HG02943 (cell line): ENCODE measurements around the gene TTC6.

ENCODE experiments used
- ATAC-seq: cut with Tn5 transposase; IDR thresholded peaks from one replicate; pipeline ENCODE4 v1.9.1; 2021; ENCODE audit warnings: mild to moderate bottlenecking, low read depth, moderate library complexity; ENCODE audit not compliant: unreplicated experiment

TTC6 gene

DNA sequence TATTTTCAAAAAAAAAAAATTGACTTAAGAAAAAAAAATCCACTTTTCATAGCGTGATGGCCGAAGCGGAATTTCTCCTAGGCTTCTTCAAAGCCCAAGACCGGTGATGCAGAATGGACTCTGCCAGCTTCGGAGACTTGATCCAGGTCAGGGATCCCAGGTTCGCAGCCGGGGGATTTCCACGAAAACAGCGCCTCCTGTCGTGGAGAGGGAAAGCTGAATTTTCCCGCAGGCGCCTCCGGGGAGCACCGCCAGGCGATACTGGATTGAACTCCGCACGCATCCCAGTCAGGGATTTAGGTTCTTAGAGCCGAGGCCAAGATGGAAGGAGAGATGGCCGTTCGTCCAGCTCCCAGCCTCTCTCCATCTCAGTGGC is 2.1 kb downstream of the TTC6 start:
- no peak for ATAC-seq

DNA sequence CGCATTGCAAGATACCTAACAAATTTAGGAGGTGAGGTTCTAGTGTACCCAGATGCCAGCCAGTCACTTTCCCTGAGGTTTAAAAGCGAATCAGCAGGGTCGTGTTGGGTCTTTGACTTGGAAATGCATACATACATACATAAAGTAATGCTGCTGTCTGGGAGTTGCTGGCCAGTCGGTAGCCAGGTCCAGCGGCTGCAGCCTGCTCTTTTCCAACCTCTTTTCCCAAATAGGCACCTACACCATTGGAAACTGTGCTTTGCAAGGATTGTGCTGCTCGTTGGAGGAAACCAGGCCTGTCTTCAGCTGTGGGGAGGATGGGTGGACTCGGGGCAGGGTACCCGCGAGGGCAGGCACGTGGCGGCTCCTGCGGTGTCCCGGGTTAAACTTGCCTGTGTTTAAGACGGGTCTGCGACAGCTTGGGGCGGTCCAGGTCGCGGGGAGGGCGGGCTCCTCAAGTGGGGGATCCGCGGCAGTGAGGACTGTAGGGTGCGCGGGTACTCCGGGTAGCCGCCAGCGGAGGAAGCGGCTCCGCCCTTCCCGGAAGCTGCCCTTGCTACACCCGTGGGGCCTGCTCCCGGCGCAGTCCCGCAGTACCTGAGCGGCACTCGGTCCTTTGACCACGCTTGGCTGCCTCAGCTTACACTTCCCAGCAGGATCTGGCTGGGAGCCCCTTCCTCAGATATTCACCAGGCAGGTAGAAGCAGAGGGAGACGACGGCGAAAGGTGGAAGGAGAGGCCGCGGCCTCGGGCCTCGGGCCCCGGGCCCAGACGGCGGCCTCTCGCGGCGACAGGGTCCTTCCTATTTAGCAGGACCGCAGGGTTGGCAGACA is 2.7 kb downstream of the TTC6 start:
- no peak for ATAC-seq

DNA sequence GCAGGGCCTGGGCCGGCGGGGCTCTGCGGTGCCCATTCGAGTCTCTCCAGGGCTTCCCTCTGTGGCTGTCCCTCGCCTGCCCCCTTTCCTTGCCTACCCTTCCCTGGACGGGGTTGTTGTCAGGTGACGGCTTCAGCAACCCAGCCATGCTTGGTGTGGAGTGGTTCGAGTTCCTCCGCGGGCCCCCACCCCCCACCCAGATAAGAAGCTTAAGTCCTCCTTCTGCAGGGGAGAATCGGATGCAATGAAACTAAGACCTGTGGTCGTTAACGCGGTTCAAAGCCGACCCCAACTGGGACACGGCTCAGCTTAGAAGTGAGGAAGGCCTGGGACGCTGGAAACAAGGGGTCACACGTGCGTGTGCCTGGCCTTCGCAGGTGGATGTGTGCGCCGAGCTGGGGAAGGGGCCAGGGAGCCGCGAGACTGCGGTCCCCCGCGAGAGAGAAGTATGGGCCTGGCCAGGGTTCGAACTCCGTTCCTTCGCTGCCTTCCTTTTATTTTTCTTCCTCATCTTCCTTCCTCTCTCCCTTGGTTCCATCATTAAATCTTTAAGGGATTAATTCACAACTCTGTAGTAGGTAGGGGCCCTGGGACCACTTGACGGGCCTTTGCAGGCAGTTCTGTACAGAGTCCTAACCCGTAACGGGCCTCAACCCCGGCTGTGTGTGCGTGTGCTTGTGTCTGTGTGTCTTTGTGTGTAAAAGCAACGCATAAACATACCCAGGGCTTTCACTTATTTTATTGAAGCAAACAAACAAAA is 3.5 kb downstream of the TTC6 start:
- no peak for ATAC-seq

DNA sequence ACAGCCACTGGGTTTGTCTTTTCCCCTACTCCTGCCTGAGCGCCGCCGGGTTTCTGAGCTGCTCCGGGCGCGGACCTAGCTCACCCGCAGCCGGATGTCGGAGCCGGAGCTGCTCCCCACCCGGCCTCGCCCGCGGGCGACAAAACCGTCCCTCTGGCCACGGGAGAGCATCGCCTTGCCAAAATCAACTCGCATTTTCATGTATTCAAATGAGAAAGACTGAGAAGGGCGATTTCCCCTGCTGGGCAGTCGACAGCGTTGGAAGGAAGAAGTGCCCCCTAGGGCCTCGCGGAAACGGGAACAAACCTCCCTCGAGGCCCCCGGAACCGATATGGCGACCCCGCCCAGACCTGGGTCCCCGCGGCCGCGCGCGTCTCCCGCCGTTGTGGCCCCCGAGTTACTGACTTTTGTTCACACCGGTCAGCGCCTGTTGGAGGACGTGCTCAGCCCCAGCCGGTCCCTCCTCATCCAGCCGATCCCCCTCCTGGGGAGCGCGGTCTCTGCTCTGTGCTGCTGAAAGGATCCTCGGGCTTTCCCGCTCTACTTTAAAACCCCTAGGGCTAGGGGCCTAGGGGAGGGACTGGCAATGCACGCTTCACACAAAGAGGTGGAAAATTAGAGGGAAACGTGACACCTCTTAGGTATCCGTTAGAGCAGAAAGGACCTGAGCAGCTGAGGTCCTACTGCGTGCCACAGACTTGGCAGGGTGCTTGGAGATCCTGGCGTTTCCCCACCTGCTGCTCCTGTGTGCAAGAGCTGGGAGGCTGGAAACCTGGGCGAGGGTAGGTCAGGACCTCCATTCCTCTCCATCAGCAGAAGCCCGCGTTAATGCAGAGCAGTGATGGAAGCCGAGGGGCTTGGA is 4.3 kb downstream of the TTC6 start:
- ATAC-seq = no peak

DNA sequence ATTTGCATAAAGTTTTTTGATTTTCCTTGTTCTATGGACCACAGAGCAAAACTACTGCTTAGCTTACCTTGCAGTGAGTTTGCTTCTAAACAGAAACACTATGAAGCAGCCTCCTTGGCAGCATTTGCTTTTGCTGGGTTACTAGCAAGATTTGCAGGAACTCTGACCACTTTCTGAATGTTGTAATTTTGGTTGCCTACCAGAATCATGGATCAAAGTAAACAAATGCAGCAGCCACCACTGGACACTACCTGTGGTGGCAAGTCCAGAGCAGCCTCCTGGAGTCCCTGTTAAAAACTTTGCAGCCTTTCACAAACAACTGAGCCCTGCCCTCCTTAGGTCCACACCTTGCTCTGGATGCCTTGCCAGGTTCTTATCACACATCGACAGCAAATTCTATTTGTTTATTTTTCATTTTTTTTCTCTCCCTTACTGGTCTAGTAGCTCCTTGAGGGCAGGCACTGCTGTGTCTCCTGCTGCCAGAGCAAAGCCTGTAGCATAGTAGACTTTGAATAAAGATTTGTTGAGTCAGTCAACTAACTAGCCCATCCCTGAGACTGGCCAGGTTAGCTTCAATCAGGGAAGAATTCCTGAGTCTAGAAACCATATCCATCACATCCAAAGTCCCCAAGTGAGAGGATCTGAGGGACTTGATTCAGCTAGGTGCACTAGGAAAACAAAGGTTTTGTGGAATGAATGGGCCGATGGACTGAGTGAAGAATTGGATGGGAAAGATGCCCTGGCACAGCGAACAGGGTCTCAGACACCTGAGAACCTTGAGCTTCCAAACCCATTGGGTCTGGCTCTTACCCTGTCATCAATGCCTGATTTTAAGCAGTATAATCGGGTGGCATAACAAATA is 5.7 kb downstream of the TTC6 start:
- no peak for ATAC-seq

DNA sequence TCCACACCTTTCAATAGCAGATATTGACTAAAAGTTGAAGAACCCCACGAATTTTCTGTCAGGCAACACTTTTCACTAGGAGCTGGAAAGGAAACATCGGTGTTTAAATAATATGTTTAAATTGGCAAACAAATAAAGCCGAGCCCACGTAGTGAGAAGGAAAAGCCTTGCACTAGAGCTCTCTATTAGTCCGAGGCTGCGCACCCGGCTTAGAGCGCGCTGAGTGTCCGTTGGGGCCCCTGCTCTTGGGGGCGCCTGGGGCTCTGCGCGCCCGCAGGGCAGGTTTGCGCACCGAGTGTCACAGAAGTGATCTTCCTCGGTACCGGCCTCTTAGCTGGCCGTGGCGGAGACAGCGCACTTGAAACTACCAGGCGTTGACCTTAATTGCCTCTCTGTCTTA is 6.4 kb downstream of the TTC6 start:
- no peak for ATAC-seq

DNA sequence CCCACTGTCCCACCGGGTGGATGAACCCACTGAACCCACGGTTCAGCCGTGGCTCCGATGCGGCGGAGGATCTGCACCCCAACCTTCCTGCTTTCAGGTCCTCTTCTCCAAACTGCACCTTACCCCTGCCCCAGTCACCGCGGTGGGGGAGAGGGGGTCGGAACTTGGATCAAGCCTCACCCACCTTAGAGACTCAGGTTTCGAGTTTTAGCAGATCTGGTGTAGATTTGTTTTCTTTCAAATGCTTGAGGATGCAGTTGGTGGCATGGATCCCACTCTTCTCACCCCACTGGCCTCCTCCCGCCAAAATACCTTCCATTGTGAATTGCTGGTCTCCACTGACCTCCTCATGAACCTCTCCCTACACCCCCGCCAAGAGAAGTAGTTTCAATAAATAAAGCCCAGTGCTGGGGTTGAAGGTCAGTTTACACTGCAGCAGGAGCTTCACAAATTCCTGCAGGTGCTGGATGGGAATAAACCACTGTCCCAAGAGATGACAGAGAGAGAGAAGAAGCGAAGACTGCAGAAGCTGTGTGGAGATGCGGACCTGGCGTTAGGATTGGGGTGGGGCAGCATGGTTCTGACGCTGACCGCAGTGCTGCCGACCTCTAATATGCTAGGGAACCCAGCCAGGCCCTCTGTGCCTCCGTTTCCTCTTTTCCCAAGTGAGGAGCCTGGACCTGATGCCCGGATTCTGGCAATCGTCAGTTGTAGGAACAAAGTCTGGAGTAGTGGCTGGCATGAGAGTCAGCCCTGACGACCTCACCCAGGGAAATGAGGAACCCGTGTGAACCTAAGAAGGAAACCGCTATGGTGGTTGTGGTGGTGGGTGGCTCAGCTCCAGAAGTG is 7.4 kb downstream of the TTC6 start:
- ATAC-seq = no peak

DNA sequence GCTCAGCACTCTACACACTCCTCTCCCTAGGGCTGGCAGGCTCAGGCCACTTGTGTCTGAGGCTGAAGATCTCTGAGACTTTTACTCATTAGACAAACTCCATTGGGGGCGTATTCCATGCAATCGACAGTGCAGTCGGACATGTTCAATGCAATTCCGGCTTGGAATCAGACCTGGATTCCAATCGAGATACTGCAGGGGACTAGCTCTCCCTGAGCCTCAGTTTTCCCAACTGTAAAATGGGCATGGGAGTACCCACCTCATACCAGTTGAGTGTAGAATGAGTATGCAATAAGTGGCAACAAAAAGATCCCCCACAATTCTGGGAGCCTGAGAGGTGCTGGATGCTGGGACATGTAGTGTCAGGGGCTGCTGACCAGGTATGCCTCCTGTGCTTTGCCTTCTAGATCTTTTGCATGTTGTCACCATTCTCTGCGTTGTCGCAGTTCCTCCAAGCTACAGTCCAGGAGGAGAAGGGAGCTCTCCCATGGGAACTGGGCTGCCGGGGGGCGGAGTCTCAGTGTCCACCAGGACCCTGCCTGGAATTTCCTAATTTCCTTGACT is 8.3 kb downstream of the TTC6 start:
- ATAC-seq = no peak

DNA sequence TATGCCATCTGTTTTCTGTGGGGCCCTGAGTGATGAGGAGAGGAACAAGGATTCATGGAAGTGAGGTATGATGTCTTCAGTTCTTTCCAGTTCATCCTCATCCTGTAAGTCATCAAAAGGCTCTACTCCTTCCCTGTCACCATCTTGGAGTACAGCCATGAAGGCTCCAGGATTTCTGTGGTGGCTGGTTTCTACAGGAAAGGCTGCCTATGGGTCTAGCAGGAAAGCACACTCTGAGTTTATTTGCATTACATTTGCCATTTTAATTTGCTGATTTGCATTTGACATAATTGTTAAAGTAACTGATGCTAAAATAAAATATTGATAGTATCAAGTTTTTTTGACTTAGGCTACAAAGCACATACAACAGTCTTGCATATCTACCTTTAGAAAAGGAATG is 11.2 kb downstream of the TTC6 start:
- ATAC-seq = no peak

DNA sequence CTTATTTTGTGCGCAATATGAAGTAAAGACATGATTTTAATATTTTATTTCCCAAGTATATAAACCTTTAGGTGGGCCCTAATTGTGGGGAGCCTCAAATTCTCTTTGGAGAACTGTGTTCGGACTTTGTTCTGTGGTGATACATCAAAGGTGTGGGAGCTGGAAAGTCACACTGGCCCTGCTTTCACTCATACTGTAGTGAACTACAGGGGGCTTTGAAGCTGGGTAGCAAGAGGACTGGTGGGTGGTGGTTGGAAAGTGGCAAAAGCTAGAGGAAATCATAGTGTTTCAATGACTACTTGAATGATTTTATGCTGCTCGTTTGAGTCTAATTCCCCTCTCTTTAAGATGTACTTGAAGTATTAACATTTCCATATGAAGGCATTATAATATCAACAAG is 13.2 kb downstream of the TTC6 start:
- no peak for ATAC-seq

DNA sequence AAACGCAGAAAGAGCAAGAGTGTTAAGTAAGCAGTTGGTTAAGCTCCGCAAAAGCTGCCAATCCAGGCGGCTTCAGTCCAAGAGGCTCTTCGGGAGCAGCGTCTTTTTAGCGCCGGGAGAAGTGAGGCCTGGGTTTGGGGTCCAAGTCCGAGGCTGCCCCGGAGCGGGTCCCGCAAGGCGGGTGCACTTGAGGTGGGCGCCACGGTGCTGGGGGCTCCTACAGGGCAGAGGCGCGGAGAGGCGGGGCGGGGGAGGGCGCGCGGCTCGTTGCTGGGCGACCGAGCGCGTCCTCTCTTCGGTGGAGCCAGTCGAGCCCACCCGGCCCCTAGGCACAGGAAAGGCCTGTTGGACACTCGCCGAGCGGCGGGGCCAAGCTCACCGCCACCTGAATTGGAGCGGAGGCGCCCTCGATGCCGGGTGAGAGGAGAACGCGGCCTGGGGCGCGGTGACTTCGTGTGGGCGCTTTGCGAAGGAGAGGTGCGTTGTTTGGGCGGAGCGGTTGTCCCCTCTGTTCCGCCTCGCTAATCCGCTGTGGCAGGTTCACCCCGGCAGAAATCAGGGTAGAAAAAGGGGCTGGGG is 15.6 kb downstream of the TTC6 start:
- no peak for ATAC-seq

DNA sequence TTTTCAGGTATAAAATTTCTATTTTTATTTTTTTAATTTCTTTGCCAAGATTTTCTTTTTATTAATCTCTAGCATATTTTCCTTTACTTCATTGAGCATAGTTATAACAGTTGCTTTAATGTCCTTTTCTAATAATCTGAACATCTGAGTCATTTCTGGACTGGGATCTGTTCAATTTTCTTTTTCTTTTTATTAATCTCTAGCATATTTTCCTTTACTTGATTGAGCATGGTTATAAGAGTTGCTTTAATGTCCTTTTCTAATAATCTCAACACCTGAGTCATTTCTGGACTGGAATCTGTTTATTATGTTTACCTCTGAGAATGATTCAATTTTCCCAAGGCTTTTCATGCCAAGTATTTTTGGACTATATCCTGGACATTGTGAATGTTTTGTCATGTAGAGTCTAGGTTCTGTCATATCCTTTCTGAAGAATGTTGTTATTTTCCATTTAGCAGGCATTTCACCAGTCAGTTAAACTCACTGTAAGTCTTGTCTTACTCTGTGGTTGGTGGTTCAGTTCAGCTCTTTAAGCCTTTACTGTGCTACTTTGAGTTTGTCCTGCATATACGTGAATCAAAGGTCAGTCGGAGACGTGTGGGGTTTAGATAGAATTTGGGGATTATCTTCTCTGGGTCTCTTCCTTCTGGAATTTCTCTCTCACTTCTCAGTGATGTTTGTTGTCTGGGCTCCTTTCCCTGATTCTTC is 20.3 kb downstream of the TTC6 start:
- ATAC-seq = no peak

DNA sequence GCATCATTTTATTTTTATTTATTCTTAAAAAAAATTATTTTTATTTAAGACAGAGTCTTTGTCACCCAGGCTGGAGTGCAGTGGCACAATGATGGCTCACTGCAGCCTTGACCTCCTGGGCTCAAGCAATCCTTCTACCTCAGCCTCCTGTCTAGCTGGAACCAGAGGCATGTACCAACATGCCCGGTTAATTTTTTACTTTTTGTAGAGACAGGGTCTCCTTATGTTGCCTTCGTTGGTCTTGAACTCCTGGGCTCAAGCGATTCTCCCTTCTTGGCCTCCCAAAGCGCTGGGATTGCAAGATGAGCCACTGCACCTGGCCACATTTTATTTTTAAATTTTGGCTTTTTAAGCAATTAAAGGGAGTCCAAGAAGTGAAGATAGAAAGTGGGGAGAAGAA is 21.4 kb downstream of the TTC6 start:
- ATAC-seq = no peak

DNA sequence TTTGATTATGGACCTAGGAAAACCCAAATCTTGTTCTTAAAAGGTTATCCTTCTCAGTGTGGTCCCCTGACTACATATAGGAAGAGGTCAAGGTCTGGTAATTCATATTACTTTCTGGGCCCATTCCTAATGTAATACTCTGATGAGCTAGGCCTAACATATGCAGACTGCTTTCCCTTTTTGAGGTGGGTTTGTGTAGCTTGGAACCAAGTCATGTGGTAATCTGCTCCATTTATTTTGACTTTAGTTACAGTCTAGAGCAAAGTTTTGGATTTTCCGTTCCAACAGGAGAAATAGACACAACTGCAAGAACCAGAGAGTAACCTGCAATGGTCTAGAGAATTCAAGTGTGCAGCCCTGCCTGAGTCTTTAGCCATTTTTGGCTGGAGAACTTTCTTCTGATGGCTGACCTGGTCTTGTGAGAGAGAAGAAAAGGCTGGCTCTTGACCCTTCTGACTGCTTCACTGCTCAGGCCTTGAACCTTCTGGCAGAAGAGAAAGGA is 22.5 kb downstream of the TTC6 start:
- ATAC-seq = no peak

DNA sequence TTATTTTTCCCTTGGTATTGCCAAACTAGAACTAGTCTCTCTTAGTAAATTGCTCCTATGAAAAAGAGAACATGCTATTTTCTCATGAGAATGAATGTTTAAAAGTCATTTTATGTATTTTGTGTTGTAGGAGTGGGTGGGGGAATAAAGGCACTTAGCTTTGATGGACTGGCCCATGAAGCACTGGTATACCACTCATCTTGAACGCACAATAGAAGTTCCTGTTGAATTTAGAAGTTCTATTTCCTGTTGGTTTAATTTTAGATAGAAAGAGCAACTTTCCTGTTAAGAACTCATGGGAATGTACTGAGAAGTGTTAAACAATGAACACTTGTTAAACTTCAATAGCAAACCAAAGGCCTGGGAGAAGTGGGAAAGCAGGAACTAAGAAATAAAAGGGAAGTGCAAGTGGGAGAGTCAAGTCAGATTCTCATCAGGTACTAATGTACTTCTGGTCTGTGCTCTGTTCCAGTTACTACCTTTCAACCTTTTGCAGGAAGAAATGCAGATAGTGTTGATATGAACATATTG is 23.1 kb downstream of the TTC6 start:
- ATAC-seq = no peak

DNA sequence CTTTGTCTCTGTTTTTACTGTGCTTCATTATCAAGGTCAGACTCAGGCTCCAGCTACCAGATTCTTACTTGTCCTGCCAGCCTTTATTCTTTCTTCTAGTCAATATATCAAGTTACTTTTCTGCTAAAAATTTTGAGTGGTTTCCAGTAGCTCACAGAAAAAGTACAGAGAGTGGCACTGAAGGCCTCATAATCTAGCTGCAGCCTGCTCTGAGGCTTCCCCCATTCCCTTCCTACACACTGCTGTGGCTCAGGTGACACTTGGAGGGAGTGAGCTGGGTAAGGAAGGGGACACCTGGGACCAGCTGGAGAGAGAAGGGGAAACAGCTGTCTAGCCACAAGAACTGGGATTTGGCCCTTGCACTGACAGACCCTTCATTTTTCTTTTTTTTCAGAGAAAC is 25.4 kb downstream of the TTC6 start:
- no peak for ATAC-seq

DNA sequence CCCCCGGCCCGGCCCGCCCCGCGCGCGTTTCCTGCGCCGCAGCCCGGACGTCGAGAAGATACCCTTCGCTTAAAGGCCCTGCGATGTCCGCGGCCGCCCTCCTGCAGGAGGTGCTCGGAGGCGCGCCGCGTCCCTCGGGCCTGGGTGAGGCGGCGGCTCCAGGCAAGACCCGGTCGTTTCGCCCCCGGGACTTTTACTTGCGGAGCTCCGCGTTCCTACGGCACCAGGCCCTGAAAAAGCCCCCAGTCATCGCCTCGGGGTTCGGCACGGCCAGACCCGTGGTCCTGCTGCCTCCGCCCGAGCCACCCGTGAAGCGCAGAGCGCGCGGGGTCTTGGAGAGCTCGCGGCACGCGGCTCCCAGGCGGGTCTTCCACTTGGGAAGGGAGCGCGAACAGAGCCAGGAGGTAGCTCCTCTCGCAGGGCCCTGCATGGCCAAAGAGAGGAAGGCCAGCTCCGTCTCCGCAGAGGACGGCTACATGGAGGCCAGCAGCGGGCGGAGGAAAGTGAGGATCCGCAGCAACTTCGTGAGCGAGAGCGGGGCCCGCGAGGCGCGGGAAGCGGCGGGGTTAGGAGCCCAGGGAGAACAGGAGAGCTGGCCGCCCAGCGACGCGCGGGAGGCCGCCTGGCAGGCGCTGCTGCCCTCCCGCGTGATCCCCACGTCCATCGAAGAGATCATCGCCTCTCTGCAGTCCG is 26.9 kb downstream of the TTC6 start:
- ATAC-seq = no peak
